ENCODE data around the gene GPRIN1.

DNA sequence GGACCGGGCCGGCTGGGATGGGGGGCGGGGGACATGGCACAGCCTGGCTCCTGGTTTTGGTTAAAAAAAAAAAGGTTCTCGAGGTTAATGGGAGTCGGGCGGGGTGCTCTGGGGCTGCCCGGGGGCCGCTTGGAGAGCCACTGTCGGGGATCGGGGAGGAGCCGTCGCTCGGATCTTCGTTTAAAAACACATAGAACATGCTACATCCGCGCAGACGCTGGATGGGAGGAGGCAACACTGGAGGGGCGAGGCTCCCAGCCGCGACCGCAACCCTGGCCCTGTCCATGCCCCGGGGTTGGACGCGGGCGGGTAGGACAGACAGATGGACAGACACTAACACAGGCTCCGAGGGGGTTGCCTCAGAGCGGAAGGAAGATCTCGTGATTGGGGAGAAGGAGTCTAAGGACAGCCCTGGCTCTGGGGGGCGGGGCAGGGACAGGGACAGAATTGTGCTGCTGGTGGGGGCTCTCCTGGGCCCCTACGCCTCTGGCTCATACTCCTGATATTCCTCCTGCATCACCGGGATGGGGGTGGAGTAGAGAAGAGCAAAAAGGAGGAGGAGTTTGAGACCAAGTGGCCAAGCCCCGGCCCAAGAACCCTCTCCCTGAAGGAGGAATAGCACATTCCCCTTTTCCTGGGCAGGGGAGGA lies 10.5 kb upstream of the GPRIN1 start:
- TF ChIP-seq, protein P1, sequence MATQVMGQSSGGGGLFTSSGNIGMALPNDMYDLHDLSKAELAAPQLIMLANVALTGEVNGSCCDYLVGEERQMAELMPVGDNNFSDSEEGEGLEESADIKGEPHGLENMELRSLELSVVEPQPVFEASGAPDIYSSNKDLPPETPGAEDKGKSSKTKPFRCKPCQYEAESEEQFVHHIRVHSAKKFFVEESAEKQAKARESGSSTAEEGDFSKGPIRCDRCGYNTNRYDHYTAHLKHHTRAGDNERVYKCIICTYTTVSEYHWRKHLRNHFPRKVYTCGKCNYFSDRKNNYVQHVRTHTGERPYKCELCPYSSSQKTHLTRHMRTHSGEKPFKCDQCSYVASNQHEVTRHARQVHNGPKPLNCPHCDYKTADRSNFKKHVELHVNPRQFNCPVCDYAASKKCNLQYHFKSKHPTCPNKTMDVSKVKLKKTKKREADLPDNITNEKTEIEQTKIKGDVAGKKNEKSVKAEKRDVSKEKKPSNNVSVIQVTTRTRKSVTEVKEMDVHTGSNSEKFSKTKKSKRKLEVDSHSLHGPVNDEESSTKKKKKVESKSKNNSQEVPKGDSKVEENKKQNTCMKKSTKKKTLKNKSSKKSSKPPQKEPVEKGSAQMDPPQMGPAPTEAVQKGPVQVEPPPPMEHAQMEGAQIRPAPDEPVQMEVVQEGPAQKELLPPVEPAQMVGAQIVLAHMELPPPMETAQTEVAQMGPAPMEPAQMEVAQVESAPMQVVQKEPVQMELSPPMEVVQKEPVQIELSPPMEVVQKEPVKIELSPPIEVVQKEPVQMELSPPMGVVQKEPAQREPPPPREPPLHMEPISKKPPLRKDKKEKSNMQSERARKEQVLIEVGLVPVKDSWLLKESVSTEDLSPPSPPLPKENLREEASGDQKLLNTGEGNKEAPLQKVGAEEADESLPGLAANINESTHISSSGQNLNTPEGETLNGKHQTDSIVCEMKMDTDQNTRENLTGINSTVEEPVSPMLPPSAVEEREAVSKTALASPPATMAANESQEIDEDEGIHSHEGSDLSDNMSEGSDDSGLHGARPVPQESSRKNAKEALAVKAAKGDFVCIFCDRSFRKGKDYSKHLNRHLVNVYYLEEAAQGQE (IDR thresholded peaks at IDR 0.05; ENCODE audit: low read depth), result no peak
- TF ChIP-seq EGR1 (IDR thresholded peaks at IDR 0.05) (no peak), TEAD4 (IDR thresholded peaks at IDR 0.05) (no peak), NFIC (IDR thresholded peaks at IDR 0.05) (no peak), EP300 (IDR thresholded peaks at IDR 0.05; ENCODE audit: borderline replicate concordance) (no peak), RAD21 (IDR thresholded peaks at IDR 0.05; ENCODE audit: low read depth) (no peak), CREB1 (IDR thresholded peaks at IDR 0.05; ENCODE audit: low read depth) (no peak), YY1 (IDR thresholded peaks at IDR 0.05; ENCODE audit: low read depth) (no peak), ZBTB7A (IDR thresholded peaks at IDR 0.05; ENCODE audit: low read depth) (no peak), TAF1 (IDR thresholded peaks at IDR 0.05; ENCODE audit: low read depth) (no peak), CEBPB (IDR thresholded peaks at IDR 0.05) (no peak), FOXM1 (IDR thresholded peaks at IDR 0.05; ENCODE audit: borderline replicate concordance, low read depth) (no peak)
- TF ChIP-seq, protein P2, sequence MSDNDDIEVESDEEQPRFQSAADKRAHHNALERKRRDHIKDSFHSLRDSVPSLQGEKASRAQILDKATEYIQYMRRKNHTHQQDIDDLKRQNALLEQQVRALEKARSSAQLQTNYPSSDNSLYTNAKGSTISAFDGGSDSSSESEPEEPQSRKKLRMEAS (IDR thresholded peaks at IDR 0.05), result no peak
- TF ChIP-seq, protein P3, sequence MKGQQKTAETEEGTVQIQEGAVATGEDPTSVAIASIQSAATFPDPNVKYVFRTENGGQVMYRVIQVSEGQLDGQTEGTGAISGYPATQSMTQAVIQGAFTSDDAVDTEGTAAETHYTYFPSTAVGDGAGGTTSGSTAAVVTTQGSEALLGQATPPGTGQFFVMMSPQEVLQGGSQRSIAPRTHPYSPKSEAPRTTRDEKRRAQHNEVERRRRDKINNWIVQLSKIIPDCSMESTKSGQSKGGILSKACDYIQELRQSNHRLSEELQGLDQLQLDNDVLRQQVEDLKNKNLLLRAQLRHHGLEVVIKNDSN (IDR thresholded peaks at IDR 0.05), result no peak

Measured in Ishikawa (cell line).